OCI-LY3 (cell line): ENCODE measurements around the gene LCNL1.

Experiments used
- H2AFZ ChIP-seq: fragments of 200-600, 300-600 bp; shearing (Covaris generic); 2 replicates; pipeline ENCODE4 v1.6.0; 2014; ENCODE audit warnings: antibody characterized with exemption, low read depth, low read length
- H3K27ac ChIP-seq: fragments of 200-600, 300-600 bp; sonication (generic); 2 replicates; pipeline ENCODE4 v1.5.1; 2014; ENCODE audit warnings: mild to moderate bottlenecking, low read length, moderate library complexity, mixed read lengths
- H3K27me3 ChIP-seq: fragments of 200-600, 300-600 bp; sonication (generic); 2 replicates; pipeline ENCODE4 v1.6.1; 2014; ENCODE audit warnings: low read depth, low read length, mixed read lengths
- H3K36me3 ChIP-seq: fragments of 200-600, 300-600 bp; sonication (generic); replicated peaks from 2 replicates; pipeline ENCODE3; 2014; ENCODE audit warnings: low read depth, low read length, mixed read lengths
- H3K4me1 ChIP-seq: fragments of 300-600, 200-600 bp; sonication (generic); 2 replicates; pipeline ENCODE4 v1.6.1; 2014; ENCODE audit warnings: low read length, mixed read lengths
- H3K4me2 ChIP-seq: fragments of 200-600, 300-600 bp; sonication (generic); 2 replicates; pipeline ENCODE4 v1.6.1; 2014; ENCODE audit warnings: low read length, mixed read lengths
- H3K4me3 ChIP-seq: fragments of 300-600, 200-600 bp; sonication (generic); 2 replicates; pipeline ENCODE4 v1.5.1; 2014; ENCODE audit warnings: antibody characterized with exemption, mild to moderate bottlenecking, low read length, moderate library complexity
- H3K79me2 ChIP-seq: fragments of 300-600, 200-600 bp; shearing (Covaris generic); 2 replicates; pipeline ENCODE4 v1.6.1; 2014; ENCODE audit warnings: mild to moderate bottlenecking, low read length, mixed read lengths
- H3K9ac ChIP-seq: fragments of 300-600, 200-600 bp; shearing (Covaris generic); 2 replicates; pipeline ENCODE4 v1.6.0; 2014; ENCODE audit warnings: mild to moderate bottlenecking, low read length, moderate library complexity
- H3K9me3 ChIP-seq: fragments of 200-600, 300-600 bp; shearing (Covaris generic); 2 replicates; pipeline ENCODE4 v1.6.1; 2014; ENCODE audit warnings: low read length, mixed read lengths; ENCODE audit not compliant: insufficient read depth
- H4K20me1 ChIP-seq: fragments of 200-600, 300-600 bp; sonication (generic); 2 replicates; pipeline ENCODE4 v1.6.1; 2016; ENCODE audit warnings: low read length, mixed read lengths; ENCODE audit not compliant: insufficient read depth
- EZH2phosphoT487 ChIP-seq: fragments of 200-600 bp; shearing (Covaris generic); IDR thresholded peaks from 2 replicates; pipeline ENCODE4 v1.6.1; 2018; ENCODE audit warnings: antibody characterized with exemption, mixed run types, low read depth
- TF ChIP-seq, protein P1 (sequence below): fragments of 200-600, 300-600 bp; sonication (generic); IDR thresholded peaks from 2 replicates; pipeline ENCODE4 v1.5.1; 2014; ENCODE audit warnings: antibody characterized with exemption, low read length, low read depth

Gene LCNL1

DNA sequence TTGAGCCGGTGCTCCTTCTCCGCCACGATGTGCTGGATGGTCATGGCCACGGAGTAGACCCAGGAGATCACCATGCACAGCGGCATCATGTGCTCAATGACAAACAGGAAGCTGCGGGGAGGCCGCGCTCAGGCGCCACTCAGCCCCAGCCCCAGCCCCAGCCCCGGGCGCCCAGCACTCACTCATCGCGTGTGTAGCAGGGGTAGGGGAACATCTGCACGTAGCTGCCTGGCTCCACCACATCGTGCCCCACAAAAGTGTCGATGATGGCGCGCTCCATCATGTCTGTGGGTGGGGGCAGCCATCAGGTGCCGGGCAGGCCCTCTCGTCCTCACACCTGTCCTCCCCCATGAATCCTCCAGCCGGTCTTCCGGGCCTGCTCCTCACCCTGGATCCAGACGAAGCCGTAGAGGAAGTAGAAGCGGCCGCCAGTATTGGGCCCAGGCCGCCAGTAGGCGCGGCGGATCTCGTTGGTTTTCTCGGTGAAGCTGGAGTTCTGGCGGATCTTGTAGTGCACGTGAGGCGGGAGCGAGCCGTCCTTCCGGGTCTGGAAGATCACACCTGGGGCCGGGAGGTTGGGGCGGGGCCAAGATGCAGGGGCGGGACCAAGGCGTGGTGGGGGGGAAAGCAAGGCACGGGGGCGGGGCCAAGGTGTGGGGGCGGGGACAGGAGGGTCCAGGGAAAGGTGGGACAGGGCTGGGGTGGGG lies 35.2 kb downstream of the LCNL1 start:
- Histone ChIP-seq H4K20me1 (no peaks in the 10 kb centered on the region), H2AFZ (no peak overlapping the region), H3K9ac (no peak overlapping the region), H3K27me3 (no peaks in the 10 kb centered on the region), H3K27ac (no peak overlapping the region), H3K4me2 (no peak overlapping the region), H3K36me3 (no peaks in the 10 kb centered on the region), H3K4me3 (no peak overlapping the region), H3K4me1 (no peaks in the 10 kb centered on the region), H3K9me3 (no peaks in the 10 kb centered on the region), H3K79me2 (no peaks in the 10 kb centered on the region)
- TF ChIP-seq EZH2phosphoT487: no peak
- TF ChIP-seq, protein P1, sequence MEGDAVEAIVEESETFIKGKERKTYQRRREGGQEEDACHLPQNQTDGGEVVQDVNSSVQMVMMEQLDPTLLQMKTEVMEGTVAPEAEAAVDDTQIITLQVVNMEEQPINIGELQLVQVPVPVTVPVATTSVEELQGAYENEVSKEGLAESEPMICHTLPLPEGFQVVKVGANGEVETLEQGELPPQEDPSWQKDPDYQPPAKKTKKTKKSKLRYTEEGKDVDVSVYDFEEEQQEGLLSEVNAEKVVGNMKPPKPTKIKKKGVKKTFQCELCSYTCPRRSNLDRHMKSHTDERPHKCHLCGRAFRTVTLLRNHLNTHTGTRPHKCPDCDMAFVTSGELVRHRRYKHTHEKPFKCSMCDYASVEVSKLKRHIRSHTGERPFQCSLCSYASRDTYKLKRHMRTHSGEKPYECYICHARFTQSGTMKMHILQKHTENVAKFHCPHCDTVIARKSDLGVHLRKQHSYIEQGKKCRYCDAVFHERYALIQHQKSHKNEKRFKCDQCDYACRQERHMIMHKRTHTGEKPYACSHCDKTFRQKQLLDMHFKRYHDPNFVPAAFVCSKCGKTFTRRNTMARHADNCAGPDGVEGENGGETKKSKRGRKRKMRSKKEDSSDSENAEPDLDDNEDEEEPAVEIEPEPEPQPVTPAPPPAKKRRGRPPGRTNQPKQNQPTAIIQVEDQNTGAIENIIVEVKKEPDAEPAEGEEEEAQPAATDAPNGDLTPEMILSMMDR: no peak

DNA sequence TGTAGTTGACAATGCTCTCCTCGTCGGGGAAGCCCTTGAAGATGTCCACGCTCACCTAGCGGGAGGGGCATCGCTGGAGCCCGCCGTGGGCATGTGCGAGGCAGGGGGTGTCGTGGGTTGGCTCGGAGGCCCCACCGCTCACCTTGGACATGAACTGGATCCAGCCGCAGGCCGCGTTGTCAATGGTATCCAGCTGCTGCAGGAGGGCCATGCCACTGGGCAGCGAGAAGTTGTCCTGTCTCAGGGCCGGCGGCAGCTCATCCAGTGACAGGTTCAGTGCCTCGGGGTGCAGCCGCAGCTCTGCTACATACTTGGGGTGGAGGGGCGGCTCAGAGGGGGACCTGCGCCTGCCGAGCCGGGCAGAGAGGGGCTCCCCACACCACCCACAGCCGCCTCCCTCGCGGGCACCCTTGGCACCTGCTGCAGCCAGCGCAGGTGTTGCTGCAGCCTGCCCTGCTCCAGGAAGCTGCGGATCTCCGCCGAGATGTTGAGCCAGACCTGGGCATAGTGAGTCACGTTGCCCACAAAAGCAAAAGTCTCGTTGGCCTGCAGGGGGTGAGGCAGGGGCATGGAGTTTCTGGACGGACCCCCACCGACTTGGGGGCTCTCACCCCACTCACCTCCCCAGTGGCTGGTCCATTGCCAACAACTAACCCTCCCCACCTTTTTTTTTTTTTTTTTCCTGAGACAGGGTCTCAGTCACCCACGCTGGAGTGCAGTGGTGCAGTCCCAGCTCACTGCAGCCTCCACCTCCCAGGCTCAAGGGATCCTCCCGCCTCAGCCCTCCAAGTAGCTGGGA lies 36.2 kb downstream of the LCNL1 start:
- Histone ChIP-seq H3K4me3 (no peak overlapping the region), H4K20me1 (no peaks in the 10 kb centered on the region), H3K4me1 (no peaks in the 10 kb centered on the region), H3K9ac (no peak overlapping the region), H2AFZ (no peak overlapping the region), H3K27ac (no peak overlapping the region), H3K4me2 (no peak overlapping the region), H3K36me3 (no peaks in the 10 kb centered on the region), H3K79me2 (no peaks in the 10 kb centered on the region), H3K27me3 (no peaks in the 10 kb centered on the region), H3K9me3 (no peaks in the 10 kb centered on the region)
- TF ChIP-seq, protein P1: no peak
- no peak for TF ChIP-seq EZH2phosphoT487

DNA sequence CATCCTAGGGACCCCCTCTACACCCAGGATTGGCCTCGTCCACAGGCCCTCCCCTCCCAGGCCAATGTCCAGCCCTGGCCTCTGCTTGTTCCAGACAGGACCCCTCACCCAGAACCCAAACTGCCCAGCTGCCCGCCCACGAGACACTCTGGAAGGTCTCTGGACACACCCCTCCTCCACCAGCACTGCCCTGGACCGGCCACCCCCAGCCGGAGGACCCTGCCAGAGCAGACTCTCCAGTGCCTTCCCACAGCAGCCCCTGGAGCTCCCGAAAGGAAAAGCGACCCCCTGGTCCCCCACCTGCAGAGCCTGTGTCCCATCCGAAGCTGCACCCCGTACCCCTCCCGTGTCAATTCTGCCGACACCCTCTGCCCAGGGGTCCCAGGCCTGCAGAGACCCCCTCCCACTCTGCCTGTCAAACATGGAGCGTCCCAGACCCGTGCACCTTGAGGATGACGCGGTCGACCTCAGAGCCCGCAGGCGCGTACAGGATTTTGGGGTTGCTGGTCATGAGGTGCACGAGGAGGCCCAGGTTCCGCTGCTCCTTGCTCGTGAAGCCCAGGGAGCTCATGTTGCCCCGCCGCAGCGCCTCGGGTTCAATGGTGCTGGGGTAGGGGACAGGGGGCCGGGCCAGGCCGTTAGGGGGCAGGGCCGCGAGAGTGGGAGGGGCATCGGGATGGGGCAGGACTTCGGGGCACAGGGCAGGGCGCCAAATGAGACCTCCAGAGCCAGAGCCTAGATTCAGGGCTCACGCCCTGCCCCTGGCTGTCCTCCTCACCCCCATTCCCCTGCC lies 37.3 kb downstream of the LCNL1 start:
- no peak for TF ChIP-seq EZH2phosphoT487
- TF ChIP-seq, protein P1: no peak
- Histone ChIP-seq H3K27ac (no peak overlapping the region), H3K79me2 (no peaks in the 10 kb centered on the region), H3K4me1 (no peaks in the 10 kb centered on the region), H3K4me2 (no peak overlapping the region), H3K9ac (no peak overlapping the region), H3K4me3 (no peak overlapping the region), H4K20me1 (no peaks in the 10 kb centered on the region), H3K9me3 (no peaks in the 10 kb centered on the region), H3K36me3 (no peaks in the 10 kb centered on the region), H2AFZ (no peak overlapping the region), H3K27me3 (no peaks in the 10 kb centered on the region)
